DOHH2 (cell line): ENCODE results near the gene BOK.
A peak's percentile ranks its signal among the peaks of the same experiment; 100 is the strongest.

ENCODE experiments used
- H3F3A ChIP-seq: fragments of 200-600 bp; sonication (generic), shearing (Covaris generic); 2 replicates; pipeline ENCODE4 v1.6.0; 2016; ENCODE audit warnings: antibody characterized with exemption, mild to moderate bottlenecking; ENCODE audit not compliant: control insufficient read depth, insufficient read depth
- H3K27ac ChIP-seq: fragments of 200-600 bp; sonication (generic); 2 replicates; pipeline ENCODE4 v1.5.1; 2014; ENCODE audit warnings: low read depth, mild to moderate bottlenecking, low read length, moderate library complexity
- H3K27me3 ChIP-seq: fragments of 200-600 bp; sonication (generic); 2 replicates; pipeline ENCODE4 v1.6.1; 2014; ENCODE audit warnings: mild to moderate bottlenecking, low read length, mixed read lengths; ENCODE audit not compliant: control insufficient read depth
- H3K36me3 ChIP-seq: fragments of 200-600 bp; sonication (generic); 2 replicates; pipeline ENCODE4 v1.6.1; 2014; ENCODE audit warnings: mild to moderate bottlenecking, low read length, moderate library complexity, mixed read lengths; ENCODE audit not compliant: control insufficient read depth
- H3K4me1 ChIP-seq: fragments of 200-600 bp; sonication (generic); 2 replicates; pipeline ENCODE4 v1.6.1; 2014; ENCODE audit warnings: mild to moderate bottlenecking, low read length, mixed read lengths; ENCODE audit not compliant: control insufficient read depth
- H3K4me2 ChIP-seq: fragments of 200-600 bp; sonication (generic); 2 replicates; pipeline ENCODE4 v1.6.0; 2014; ENCODE audit warnings: mild to moderate bottlenecking, low read length, moderate library complexity
- H3K4me3 ChIP-seq: fragments of 200-600 bp; sonication (generic); 2 replicates; pipeline ENCODE4 v1.5.1; 2014; ENCODE audit warnings: mild to moderate bottlenecking, low read length, mixed read lengths
- H3K79me2 ChIP-seq: fragments of 200-600 bp; sonication (generic); 2 replicates; pipeline ENCODE4 v1.6.1; 2014; ENCODE audit warnings: mild to moderate bottlenecking, low read length, mixed read lengths; ENCODE audit not compliant: control insufficient read depth
- H3K9me2 ChIP-seq: fragments of 200-600 bp; sonication (generic); replicated peaks from 2 replicates; pipeline ENCODE4 v1.6.1; 2014; ENCODE audit warnings: mild to moderate bottlenecking, low read length, mixed read lengths; ENCODE audit not compliant: control insufficient read depth
- H3K9me3 ChIP-seq: fragments of 200-600 bp; sonication (generic); 2 replicates; pipeline ENCODE4 v1.6.1; 2014; ENCODE audit warnings: antibody characterized with exemption, low read length, mixed read lengths; ENCODE audit not compliant: control insufficient read depth, insufficient read depth
- H4K20me1 ChIP-seq: fragments of 200-600 bp; sonication (generic); 2 replicates; pipeline ENCODE4 v1.6.0; 2014; ENCODE audit warnings: low read depth, mild to moderate bottlenecking, antibody characterized with exemption, low read length, moderate library complexity; ENCODE audit not compliant: control insufficient read depth, insufficient read depth
- EZH2phosphoT487 ChIP-seq: fragments of 200-600 bp; sonication (generic); IDR thresholded peaks from 2 replicates; pipeline ENCODE4 v1.6.1; 2017; ENCODE audit warnings: borderline replicate concordance, mild to moderate bottlenecking, antibody characterized with exemption, low read length, moderate library complexity, mixed read lengths
- TF ChIP-seq, protein P1 (sequence below): fragments of 200-600 bp; sonication (generic); IDR thresholded peaks from one replicate; pipeline ENCODE4 v1.5.1; 2014; ENCODE audit warnings: antibody characterized with exemption, mild to moderate bottlenecking, low read depth, low read length; ENCODE audit not compliant: poor library complexity, severe bottlenecking

BOK gene

GRCh38 chr2:241553981-241554380 lies 4.6 kb upstream of the BOK start:
- Histone ChIP-seq H3K36me3 (no peaks in the 10 kb centered on the region), H3K9me3 (no peaks in the 10 kb centered on the region), H4K20me1 (no peaks in the 10 kb centered on the region), H3F3A (peaks cover 5% of the 10 kb centered on the region), H3K9me2 (no peaks in the 10 kb centered on the region), H3K4me3 (no peak overlapping the region), H3K27ac (no peak overlapping the region), H3K4me1 (peaks cover 8% of the 10 kb centered on the region), H3K4me2 (no peak overlapping the region), H3K79me2 (no peaks in the 10 kb centered on the region), H3K27me3 (no peaks in the 10 kb centered on the region; the same call in 1 of the 2 replicates)
- no peak for TF ChIP-seq EZH2phosphoT487
- TF ChIP-seq, protein P1, sequence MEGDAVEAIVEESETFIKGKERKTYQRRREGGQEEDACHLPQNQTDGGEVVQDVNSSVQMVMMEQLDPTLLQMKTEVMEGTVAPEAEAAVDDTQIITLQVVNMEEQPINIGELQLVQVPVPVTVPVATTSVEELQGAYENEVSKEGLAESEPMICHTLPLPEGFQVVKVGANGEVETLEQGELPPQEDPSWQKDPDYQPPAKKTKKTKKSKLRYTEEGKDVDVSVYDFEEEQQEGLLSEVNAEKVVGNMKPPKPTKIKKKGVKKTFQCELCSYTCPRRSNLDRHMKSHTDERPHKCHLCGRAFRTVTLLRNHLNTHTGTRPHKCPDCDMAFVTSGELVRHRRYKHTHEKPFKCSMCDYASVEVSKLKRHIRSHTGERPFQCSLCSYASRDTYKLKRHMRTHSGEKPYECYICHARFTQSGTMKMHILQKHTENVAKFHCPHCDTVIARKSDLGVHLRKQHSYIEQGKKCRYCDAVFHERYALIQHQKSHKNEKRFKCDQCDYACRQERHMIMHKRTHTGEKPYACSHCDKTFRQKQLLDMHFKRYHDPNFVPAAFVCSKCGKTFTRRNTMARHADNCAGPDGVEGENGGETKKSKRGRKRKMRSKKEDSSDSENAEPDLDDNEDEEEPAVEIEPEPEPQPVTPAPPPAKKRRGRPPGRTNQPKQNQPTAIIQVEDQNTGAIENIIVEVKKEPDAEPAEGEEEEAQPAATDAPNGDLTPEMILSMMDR = no peak

- no peak overlapping the region for H3K4me3 ChIP-seq
- no peaks in the 10 kb centered on the region for H4K20me1 ChIP-seq
- no peak for TF ChIP-seq EZH2phosphoT487
- TF ChIP-seq, protein P1 = no peak
- H3F3A ChIP-seq = peaks cover 5% of the 10 kb centered on the region
- H3K9me3 ChIP-seq = no peaks in the 10 kb centered on the region
- H3K4me1 ChIP-seq = peaks cover 8% of the 10 kb centered on the region
- no peaks in the 10 kb centered on the region; the same call in 1 of the 2 replicates for H3K27me3 ChIP-seq
- H3K27ac ChIP-seq = no peak overlapping the region
- no peaks in the 10 kb centered on the region for H3K9me2 ChIP-seq
- no peaks in the 10 kb centered on the region for H3K79me2 ChIP-seq
- no peak overlapping the region for H3K4me2 ChIP-seq
- H3K36me3 ChIP-seq = no peaks in the 10 kb centered on the region
Measured at GRCh38 chr2:241554610-241555322, 3.8 kb upstream of the BOK start.

DNA sequence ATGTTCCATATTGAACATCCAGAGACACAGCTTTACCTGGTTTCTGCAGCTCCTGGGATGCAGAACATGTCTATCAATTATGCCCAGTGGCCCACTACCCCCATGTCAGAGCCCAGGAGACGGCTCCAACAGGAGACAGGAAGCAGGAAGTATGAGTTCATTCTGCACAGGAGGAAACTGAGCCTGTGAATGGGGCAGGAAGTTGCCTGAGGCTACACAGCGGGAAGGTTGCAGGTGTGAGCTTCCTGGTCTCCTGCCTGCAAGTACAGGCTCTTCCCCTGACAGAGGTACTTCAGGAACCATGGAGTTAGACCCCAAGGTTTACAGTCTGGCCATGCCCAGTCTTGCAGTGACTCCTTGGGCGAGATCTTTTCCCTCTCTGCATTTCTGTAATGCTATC lies 2.8 kb upstream of the BOK start:
- Histone ChIP-seq H3K36me3 (no peaks in the 10 kb centered on the region), H3K9me2 (no peaks in the 10 kb centered on the region), H3F3A (peaks cover 5% of the 10 kb centered on the region), H3K4me2 (peak overlapping the region; percentile 44), H3K27me3 (no peaks in the 10 kb centered on the region; the same call in 1 of the 2 replicates), H3K4me1 (peaks cover 8% of the 10 kb centered on the region), H3K9me3 (no peaks in the 10 kb centered on the region), H3K4me3 (peak overlapping the region; percentile 14), H3K27ac (no peak overlapping the region), H3K79me2 (no peaks in the 10 kb centered on the region), H4K20me1 (no peaks in the 10 kb centered on the region)
- TF ChIP-seq, protein P1 = no peak
- TF ChIP-seq EZH2phosphoT487 = no peak
